ENCODE data around the gene SGMS1. TPM values are rescaled to one million over a fixed set of nuclear protein-coding genes. Genes with fewer than 3 reads are reported as not detected.

Gene SGMS1
- total and polyA plus RNA-seq, 2 donors: 14.7 to 25.5 TPM

DNA sequence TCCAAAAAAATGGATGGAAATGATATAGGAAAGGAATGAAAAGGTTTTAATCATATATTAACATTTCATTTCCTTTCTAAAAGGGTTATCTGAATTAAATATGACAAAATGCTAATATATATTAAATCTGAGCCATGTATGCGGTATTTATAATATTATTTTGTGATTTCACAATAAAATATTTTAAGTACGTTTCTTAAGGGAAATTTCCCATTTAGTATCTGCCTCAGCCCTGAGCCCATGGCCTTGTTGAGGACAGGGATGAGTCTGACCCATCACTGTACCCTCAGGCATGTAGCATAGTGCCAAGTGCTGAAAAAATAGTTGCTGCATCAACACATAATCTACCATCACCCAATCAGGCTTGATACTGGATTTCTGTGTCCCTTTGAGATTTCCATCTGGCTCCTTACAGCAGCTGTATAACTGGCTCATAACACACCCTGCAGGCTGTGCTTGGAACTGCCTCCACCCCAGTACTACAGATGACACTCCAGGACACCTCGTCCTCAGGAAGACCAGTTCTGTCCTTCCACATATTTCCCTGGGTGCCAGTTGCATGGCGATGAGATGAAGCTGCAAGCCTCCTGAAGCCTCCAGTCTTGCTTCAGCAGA, 313.1 kb downstream of the SGMS1 start:
- Histone ChIP-seq H3K36me3 (ENCODE audit: control insufficient read depth in 2 of 2, insufficient read depth in 2 of 2, low read length in 1 of 2) (peaks cover 10 to 14% of the 10 kb centered on the region in 2 donors), H3K9me3 (ENCODE audit: control insufficient read depth in 2 of 2, insufficient read depth in 1 of 2, low read length in 1 of 2) (no peaks in the 10 kb centered on the region), H3K27ac (ENCODE audit: low read depth in 1 of 2, low read length in 1 of 2) (no peak overlapping the region), H3K27me3 (ENCODE audit: control insufficient read depth in 2 of 2, insufficient read depth in 1 of 2, low read length in 1 of 2) (no peaks in the 10 kb centered on the region), H3K4me1 (ENCODE audit: control insufficient read depth in 2 of 2, insufficient read depth in 2 of 2, low read length in 2 of 2) (no peaks in the 10 kb centered on the region), H3K4me3 (ENCODE audit: low read length in 2 of 2) (no peak overlapping the region)
- peak in 1 of 9 donors; percentile 20 for DNase-seq (ENCODE audit: low read depth in 6 of 9, low spot score in 9 of 9)
- 97% methylated on average over 4 of the region's 4 CpGs for WGBS

DNA sequence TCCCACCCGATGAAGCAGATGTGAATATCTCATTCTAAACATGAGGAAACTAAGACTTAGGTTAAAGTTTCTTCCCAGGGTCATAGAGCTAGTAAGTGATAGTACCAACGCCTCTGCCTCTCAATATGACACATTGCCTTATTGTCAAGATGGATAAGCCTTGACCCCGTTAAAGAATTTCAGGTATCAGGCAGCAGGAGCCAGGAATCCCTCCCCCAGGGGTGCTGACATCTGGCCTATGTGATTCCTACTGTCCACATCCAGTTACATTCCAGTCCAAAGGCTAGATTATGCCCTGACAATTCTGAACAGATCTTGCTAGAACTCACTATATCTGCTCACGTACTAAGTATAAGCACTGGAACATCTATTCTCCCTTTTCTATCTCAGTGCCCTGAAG, 314.4 kb downstream of the SGMS1 start:
- no peaks in the 10 kb centered on the region for H3K9me3 ChIP-seq (ENCODE audit: control insufficient read depth in 2 of 2, insufficient read depth in 1 of 2, low read length in 1 of 2)
- peaks cover 10 to 14% of the 10 kb centered on the region in 2 donors for H3K36me3 ChIP-seq (ENCODE audit: control insufficient read depth in 2 of 2, insufficient read depth in 2 of 2, low read length in 1 of 2)
- no peak overlapping the region for H3K27ac ChIP-seq (ENCODE audit: low read depth in 1 of 2, low read length in 1 of 2)

DNA sequence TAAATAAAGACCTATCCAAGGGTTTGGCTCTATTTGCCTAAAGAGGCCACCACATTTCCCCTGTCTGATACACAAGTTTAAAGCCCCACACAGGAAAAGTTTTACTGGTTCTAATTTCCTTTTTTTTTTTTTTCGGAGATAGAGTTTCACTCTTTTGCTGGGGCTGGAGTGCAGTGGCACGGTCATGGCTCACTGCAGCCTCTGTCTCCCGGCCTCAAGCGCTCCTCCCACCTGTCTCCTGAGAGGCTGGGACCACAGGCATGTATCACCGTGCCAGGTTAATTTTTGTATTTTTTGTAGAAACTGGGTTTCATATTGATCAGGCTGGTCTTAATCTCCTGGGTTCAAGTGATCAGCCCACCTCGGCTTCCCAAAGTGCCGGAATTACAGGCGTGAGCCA, 319.1 kb downstream of the SGMS1 start:
- H3K27ac ChIP-seq (ENCODE audit: low read depth in 1 of 2, low read length in 1 of 2): no peak overlapping the region
- peaks cover 3 to 10% of the 10 kb centered on the region in 2 donors for H3K36me3 ChIP-seq (ENCODE audit: control insufficient read depth in 2 of 2, insufficient read depth in 2 of 2, low read length in 1 of 2)
- H3K9me3 ChIP-seq (ENCODE audit: control insufficient read depth in 2 of 2, insufficient read depth in 1 of 2, low read length in 1 of 2): no peaks in the 10 kb centered on the region
- no peaks in the 10 kb centered on the region for H3K27me3 ChIP-seq (ENCODE audit: control insufficient read depth in 2 of 2, insufficient read depth in 1 of 2, low read length in 1 of 2)
- no peak overlapping the region for H3K4me3 ChIP-seq (ENCODE audit: low read length in 2 of 2)
- H3K4me1 ChIP-seq (ENCODE audit: control insufficient read depth in 2 of 2, insufficient read depth in 2 of 2, low read length in 2 of 2): no peaks in the 10 kb centered on the region
- WGBS: 99% methylated on average over 8 of the region's 8 CpGs
- DNase-seq (ENCODE audit: low read depth in 6 of 9, low spot score in 9 of 9): no peak

More for the DNA sequence above, 314.4 kb downstream of the SGMS1 start:
- no peaks in the 10 kb centered on the region for H3K27me3 ChIP-seq (ENCODE audit: control insufficient read depth in 2 of 2, insufficient read depth in 1 of 2, low read length in 1 of 2)
- no peaks in the 10 kb centered on the region for H3K4me1 ChIP-seq (ENCODE audit: control insufficient read depth in 2 of 2, insufficient read depth in 2 of 2, low read length in 2 of 2)
- no peak for DNase-seq (ENCODE audit: low read depth in 6 of 9, low spot score in 9 of 9)
- no peak overlapping the region for H3K4me3 ChIP-seq (ENCODE audit: low read length in 2 of 2)
- WGBS: 97% methylated on average over 4 of the region's 4 CpGs

DNA sequence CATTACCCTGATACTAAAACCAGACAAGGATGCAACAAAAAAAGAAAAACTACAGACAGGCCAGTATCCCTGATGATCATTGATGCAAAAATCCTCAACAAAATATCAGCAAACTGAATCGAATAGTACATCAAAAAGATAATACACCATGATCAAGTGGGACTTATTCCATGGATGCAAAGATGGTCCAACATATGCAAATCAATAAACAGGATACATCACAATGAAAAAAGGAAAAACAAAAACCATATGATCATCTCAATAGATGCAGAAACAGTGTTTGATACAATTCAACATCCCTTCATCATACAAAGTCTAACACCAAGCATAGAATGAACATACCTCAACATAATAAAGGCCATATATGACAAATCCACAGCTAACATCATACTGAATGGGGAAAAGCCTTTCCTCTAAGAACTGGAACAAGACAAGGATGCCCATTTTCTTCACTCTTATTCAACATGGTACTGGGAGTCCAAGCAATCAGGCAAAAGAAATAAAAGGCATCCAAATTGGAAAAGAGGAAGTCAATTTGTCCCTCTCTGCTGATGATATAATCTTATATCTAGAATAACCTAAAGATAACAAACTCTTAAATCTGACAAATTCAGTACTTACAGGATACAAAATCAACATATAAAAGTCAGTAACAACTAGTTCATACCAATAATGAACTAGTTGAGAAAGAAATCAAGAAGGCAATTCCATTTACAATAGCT, 323.6 kb downstream of the SGMS1 start:
- 99% methylated on average over 1 of the region's 1 CpG for WGBS
- Histone ChIP-seq H3K36me3 (ENCODE audit: control insufficient read depth in 2 of 2, insufficient read depth in 2 of 2, low read length in 1 of 2) (no peaks in the 10 kb centered on the region), H3K9me3 (ENCODE audit: control insufficient read depth in 2 of 2, insufficient read depth in 1 of 2, low read length in 1 of 2) (no peaks in the 10 kb centered on the region), H3K4me3 (ENCODE audit: low read length in 2 of 2) (no peak overlapping the region), H3K4me1 (ENCODE audit: control insufficient read depth in 2 of 2, insufficient read depth in 2 of 2, low read length in 2 of 2) (no peaks in the 10 kb centered on the region), H3K27ac (ENCODE audit: low read depth in 1 of 2, low read length in 1 of 2) (no peak overlapping the region), H3K27me3 (ENCODE audit: control insufficient read depth in 2 of 2, insufficient read depth in 1 of 2, low read length in 1 of 2) (no peaks in the 10 kb centered on the region)
- no peak for DNase-seq (ENCODE audit: low read depth in 6 of 9, low spot score in 9 of 9)

- H3K27me3 ChIP-seq (ENCODE audit: control insufficient read depth in 2 of 2, insufficient read depth in 1 of 2, low read length in 1 of 2): no peaks in the 10 kb centered on the region
- no peak for DNase-seq (ENCODE audit: low read depth in 6 of 9, low spot score in 9 of 9)
- no peaks in the 10 kb centered on the region for H3K4me1 ChIP-seq (ENCODE audit: control insufficient read depth in 2 of 2, insufficient read depth in 2 of 2, low read length in 2 of 2)
- WGBS: 53% methylated on average over 1 of the region's 1 CpG
- no peak overlapping the region for H3K27ac ChIP-seq (ENCODE audit: low read depth in 1 of 2, low read length in 1 of 2)
- no peaks in the 10 kb centered on the region for H3K9me3 ChIP-seq (ENCODE audit: control insufficient read depth in 2 of 2, insufficient read depth in 1 of 2, low read length in 1 of 2)
- no peaks in the 10 kb centered on the region for H3K36me3 ChIP-seq (ENCODE audit: control insufficient read depth in 2 of 2, insufficient read depth in 2 of 2, low read length in 1 of 2)
- H3K4me3 ChIP-seq (ENCODE audit: low read length in 2 of 2): no peak overlapping the region
These were observed 328.4 kb downstream of the SGMS1 start for GRCh38 chr10:50295367-50295766.

DNA sequence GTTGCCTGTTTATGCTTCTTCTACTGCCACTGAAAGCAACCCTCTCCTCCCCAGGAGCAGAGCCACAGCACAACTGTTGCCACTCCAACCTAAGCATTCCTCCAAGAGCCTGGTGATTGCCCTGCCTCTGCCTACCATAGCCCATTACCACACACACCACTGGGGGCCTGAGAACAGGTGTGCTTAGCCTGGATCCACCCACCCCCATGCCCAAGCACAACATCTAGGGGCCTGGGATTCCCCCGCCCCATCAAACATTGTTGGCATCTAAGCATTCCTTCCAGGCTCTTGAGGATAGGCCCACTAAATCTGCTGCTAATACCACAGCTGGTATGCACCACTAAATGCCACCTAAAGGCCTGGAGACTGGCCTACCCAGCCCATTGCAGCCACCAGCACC, 329.2 kb downstream of the SGMS1 start:
- Histone ChIP-seq H3K9me3 (ENCODE audit: control insufficient read depth in 2 of 2, insufficient read depth in 1 of 2, low read length in 1 of 2) (no peaks in the 10 kb centered on the region), H3K4me3 (ENCODE audit: low read length in 2 of 2) (no peak overlapping the region), H3K27ac (ENCODE audit: low read depth in 1 of 2, low read length in 1 of 2) (no peak overlapping the region), H3K27me3 (ENCODE audit: control insufficient read depth in 2 of 2, insufficient read depth in 1 of 2, low read length in 1 of 2) (no peaks in the 10 kb centered on the region), H3K4me1 (ENCODE audit: control insufficient read depth in 2 of 2, insufficient read depth in 2 of 2, low read length in 2 of 2) (no peaks in the 10 kb centered on the region), H3K36me3 (ENCODE audit: control insufficient read depth in 2 of 2, insufficient read depth in 2 of 2, low read length in 1 of 2) (no peaks in the 10 kb centered on the region)
- 98% methylated on average over 1 of the region's 1 CpG for WGBS
- no peak for DNase-seq (ENCODE audit: low read depth in 6 of 9, low spot score in 9 of 9)

DNA sequence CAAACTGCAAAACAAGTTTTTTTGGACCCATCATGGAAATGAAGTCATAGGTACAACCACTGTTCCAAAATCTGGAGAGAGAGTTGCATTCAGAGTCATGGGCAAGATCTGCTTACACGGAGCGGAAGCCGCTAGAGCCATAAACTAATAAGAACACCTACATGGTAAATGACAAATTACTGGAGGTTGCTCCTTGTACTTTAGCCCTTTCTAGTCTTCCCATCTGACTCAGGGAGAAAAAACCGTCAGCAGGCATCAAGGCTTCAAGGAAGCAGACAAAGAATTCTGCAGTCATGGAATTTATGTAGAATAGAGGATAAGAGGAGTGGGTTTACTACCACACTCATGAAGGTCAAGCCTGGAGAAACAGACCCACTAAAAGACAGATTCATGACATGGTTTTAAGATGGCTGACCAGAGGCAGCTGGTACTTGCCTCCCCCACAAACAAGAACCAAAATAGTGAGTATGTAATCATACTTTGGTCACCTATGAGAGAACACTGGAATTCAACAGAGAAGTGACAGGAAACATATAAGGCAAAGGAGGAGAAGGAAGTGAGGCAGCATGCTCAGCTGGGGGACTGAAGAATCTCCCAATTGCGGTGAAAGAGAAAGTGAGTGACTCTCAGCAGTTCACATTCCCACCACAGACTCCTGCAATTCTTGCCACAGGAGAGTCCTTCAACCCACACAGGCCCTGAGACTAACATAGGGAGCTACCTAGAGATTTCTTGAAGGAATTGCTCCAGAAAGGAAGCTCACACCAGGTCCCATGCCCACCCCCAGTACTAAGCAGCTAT, 330.0 kb downstream of the SGMS1 start:
- H3K9me3 ChIP-seq (ENCODE audit: control insufficient read depth in 2 of 2, insufficient read depth in 1 of 2, low read length in 1 of 2): no peaks in the 10 kb centered on the region
- H3K27ac ChIP-seq (ENCODE audit: low read depth in 1 of 2, low read length in 1 of 2): no peak overlapping the region
- H3K36me3 ChIP-seq (ENCODE audit: control insufficient read depth in 2 of 2, insufficient read depth in 2 of 2, low read length in 1 of 2): no peaks in the 10 kb centered on the region
- H3K4me1 ChIP-seq (ENCODE audit: control insufficient read depth in 2 of 2, insufficient read depth in 2 of 2, low read length in 2 of 2): no peaks in the 10 kb centered on the region
- no peak for DNase-seq (ENCODE audit: low read depth in 6 of 9, low spot score in 9 of 9)
- H3K4me3 ChIP-seq (ENCODE audit: low read length in 2 of 2): no peak overlapping the region
- H3K27me3 ChIP-seq (ENCODE audit: control insufficient read depth in 2 of 2, insufficient read depth in 1 of 2, low read length in 1 of 2): no peaks in the 10 kb centered on the region
- 91% methylated on average over 5 of the region's 5 CpGs for WGBS

- no peak for DNase-seq (ENCODE audit: low read depth in 6 of 9, low spot score in 9 of 9)
- Histone ChIP-seq H3K27ac (ENCODE audit: low read depth in 1 of 2, low read length in 1 of 2) (no peak overlapping the region), H3K4me3 (ENCODE audit: low read length in 2 of 2) (no peak overlapping the region), H3K4me1 (ENCODE audit: control insufficient read depth in 2 of 2, insufficient read depth in 2 of 2, low read length in 2 of 2) (no peaks in the 10 kb centered on the region), H3K27me3 (ENCODE audit: control insufficient read depth in 2 of 2, insufficient read depth in 1 of 2, low read length in 1 of 2) (no peaks in the 10 kb centered on the region), H3K9me3 (ENCODE audit: control insufficient read depth in 2 of 2, insufficient read depth in 1 of 2, low read length in 1 of 2) (no peaks in the 10 kb centered on the region), H3K36me3 (ENCODE audit: control insufficient read depth in 2 of 2, insufficient read depth in 2 of 2, low read length in 1 of 2) (no peaks in the 10 kb centered on the region)
- 91% methylated on average over 1 of the region's 1 CpG for WGBS
These were observed 332.4 kb downstream of the SGMS1 start for GRCh38 chr10:50291261-50291850.

DNA sequence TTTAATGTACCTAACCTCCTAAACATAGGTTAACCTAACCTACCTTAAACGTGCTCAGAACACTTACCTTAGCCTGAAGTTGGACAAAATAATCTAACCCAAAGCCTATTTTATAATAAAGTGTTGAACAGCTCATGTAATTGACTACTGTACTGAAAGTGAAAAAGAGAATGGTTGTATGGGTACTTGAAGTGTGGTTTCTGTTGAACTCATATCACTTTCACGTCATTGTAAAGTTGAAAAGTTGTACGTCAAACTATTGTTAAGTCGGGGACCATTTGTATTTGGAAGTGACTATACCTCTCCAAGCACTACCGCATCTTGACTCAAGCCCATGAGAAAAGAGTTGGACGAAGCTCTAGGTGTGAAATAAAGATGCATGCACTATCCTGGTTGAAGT, 334.6 kb downstream of the SGMS1 start:
- H3K27ac ChIP-seq (ENCODE audit: low read depth in 1 of 2, low read length in 1 of 2): no peak overlapping the region
- H3K4me1 ChIP-seq (ENCODE audit: control insufficient read depth in 2 of 2, insufficient read depth in 2 of 2, low read length in 2 of 2): no peaks in the 10 kb centered on the region
- H3K36me3 ChIP-seq (ENCODE audit: control insufficient read depth in 2 of 2, insufficient read depth in 2 of 2, low read length in 1 of 2): no peaks in the 10 kb centered on the region
- H3K9me3 ChIP-seq (ENCODE audit: control insufficient read depth in 2 of 2, insufficient read depth in 1 of 2, low read length in 1 of 2): no peaks in the 10 kb centered on the region
- H3K27me3 ChIP-seq (ENCODE audit: control insufficient read depth in 2 of 2, insufficient read depth in 1 of 2, low read length in 1 of 2): no peaks in the 10 kb centered on the region
- DNase-seq (ENCODE audit: low read depth in 6 of 9, low spot score in 9 of 9): no peak
- 95% methylated on average over 6 of the region's 6 CpGs for WGBS
- no peak overlapping the region for H3K4me3 ChIP-seq (ENCODE audit: low read length in 2 of 2)
